HEK293T (cell line): Measurements from ENCODE around the gene DNAJC10.
A peak's percentile ranks its signal among the peaks of the same experiment; 100 is the strongest.
"Not testable (repeated sequence)": the region's sequence is repeated elsewhere in the genome, so short reads cannot be mapped to it uniquely, and the experiment has no call there.

Source experiments
- CTCF ChIA-PET: fragments of 350-600 bp; formaldehyde crosslinking; extraction: SDS; loops from one replicate; lab custom pipeline; 2021; ENCODE audit warnings: antibody characterized with exemption, inconsistent platforms; lab: Yijun Ruan, JAX
- POLR2A ChIA-PET: fragments of 350-600 bp; formaldehyde crosslinking; extraction: SDS; loops from one replicate; lab custom pipeline; 2020; ENCODE audit warnings: antibody characterized with exemption, inconsistent platforms; lab: Yijun Ruan, JAX
- DNase-seq: peaks from one replicate; pipeline ENCODE4 v3.0.0; 2012; ENCODE audit warnings: mixed read lengths; ENCODE audit errors: extremely low spot score
- ARNT ChIP-seq: fragments of 450-650 bp; IDR thresholded peaks from 2 replicates; pipeline ENCODE4 v1.6.1; 2017; ENCODE audit warnings: mild to moderate bottlenecking
- BHLHE40 ChIP-seq: fragments of 450-650 bp; IDR thresholded peaks from 2 replicates; pipeline ENCODE4 v1.6.1; 2016; ENCODE audit warnings: mild to moderate bottlenecking, moderate library complexity, borderline replicate concordance
- CTBP1 ChIP-seq: fragments of 450-650 bp; IDR thresholded peaks from 2 replicates; pipeline ENCODE4 v1.6.1; 2016; ENCODE audit warnings: borderline replicate concordance
- ELF4 ChIP-seq: fragments of 450-650 bp; IDR thresholded peaks from 2 replicates; pipeline ENCODE4 v1.6.1; 2017; ENCODE audit warnings: antibody characterized with exemption
- FOXA1 ChIP-seq: fragments of 450-650 bp; IDR thresholded peaks from 2 replicates; pipeline ENCODE4 v1.6.1; 2016; ENCODE audit warnings: mild to moderate bottlenecking
- FOXK2 ChIP-seq: fragments of 450-650 bp; IDR thresholded peaks from 2 replicates; pipeline ENCODE4 v1.6.1; 2016; ENCODE audit warnings: mild to moderate bottlenecking
- FOXM1 ChIP-seq: fragments of 450-650 bp; IDR thresholded peaks from 2 replicates; pipeline ENCODE4 v1.6.1; 2017; ENCODE audit warnings: mild to moderate bottlenecking, borderline replicate concordance
- HDGF ChIP-seq: fragments of 450-650 bp; IDR thresholded peaks from 2 replicates; pipeline ENCODE4 v1.6.1; 2017; ENCODE audit warnings: antibody characterized with exemption, borderline replicate concordance
- L3MBTL2 ChIP-seq: fragments of 450-650 bp; conservative IDR thresholded peaks from 2 replicates; pipeline ENCODE4 v1.6.1; 2016; ENCODE audit warnings: mild to moderate bottlenecking
- LEF1 ChIP-seq: fragments of 450-650 bp; IDR thresholded peaks from 2 replicates; pipeline ENCODE4 v1.6.1; 2017; ENCODE audit warnings: mild to moderate bottlenecking, borderline replicate concordance
- NFRKB ChIP-seq: fragments of 450-650 bp; IDR thresholded peaks from 2 replicates; pipeline ENCODE4 v1.6.1; 2016; ENCODE audit warnings: mild to moderate bottlenecking, moderate library complexity
- SP1 ChIP-seq: fragments of 450-650 bp; IDR thresholded peaks from 2 replicates; pipeline ENCODE4 v1.6.1; 2017
- SUZ12 ChIP-seq: fragments of 450-650 bp; IDR thresholded peaks from 2 replicates; pipeline ENCODE4 v1.6.1; 2016; ENCODE audit warnings: mild to moderate bottlenecking
- TARDBP ChIP-seq: fragments of 450-650 bp; IDR thresholded peaks from 2 replicates; pipeline ENCODE4 v1.6.1; 2016
- ZNF384 ChIP-seq: fragments of 450-650 bp; IDR thresholded peaks from 2 replicates; pipeline ENCODE4 v1.6.1; 2016
- TF ChIP-seq, protein P1 (sequence below): fragments of 450-650 bp; IDR thresholded peaks from 2 replicates; pipeline ENCODE4 v1.6.1; 2016

DNAJC10 gene

DNA sequence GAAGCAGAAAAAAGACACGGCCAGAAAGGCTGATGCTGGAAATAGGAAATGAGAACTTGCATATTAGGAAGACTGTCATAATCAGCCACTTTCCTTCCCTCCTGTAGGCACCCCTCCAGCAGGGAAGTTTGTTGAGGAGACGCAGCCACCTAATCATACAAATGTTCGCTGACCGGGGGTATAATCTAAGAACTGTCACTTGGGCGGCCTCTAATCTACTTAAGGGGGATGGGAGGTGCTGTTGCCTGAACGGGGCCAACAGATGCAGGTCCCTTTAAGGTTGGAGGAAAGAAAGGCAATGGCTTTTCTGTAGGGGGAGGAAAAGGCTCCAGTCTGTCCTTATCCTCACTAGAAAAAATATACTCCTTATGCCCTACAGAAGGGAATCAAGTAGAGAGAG is 50.6 kb downstream of the DNAJC10 start:
- no peak for TF ChIP-seq BHLHE40
- no peak for TF ChIP-seq SUZ12
- no peak for TF ChIP-seq FOXM1
- no peak for TF ChIP-seq CTBP1
- no peak for TF ChIP-seq SP1
- no peak for TF ChIP-seq LEF1
- TF ChIP-seq ARNT, result no peak
- TF ChIP-seq L3MBTL2, result no peak
- POLR2A ChIA-PET, result no interaction called here
- no peak for DNase-seq
- CTCF ChIA-PET, result interaction anchor here (1.3 kb wide), 1 partner anchor 13 kb away, joined by 4 read pairs; no protein-coding TSS in a partner anchor

DNA sequence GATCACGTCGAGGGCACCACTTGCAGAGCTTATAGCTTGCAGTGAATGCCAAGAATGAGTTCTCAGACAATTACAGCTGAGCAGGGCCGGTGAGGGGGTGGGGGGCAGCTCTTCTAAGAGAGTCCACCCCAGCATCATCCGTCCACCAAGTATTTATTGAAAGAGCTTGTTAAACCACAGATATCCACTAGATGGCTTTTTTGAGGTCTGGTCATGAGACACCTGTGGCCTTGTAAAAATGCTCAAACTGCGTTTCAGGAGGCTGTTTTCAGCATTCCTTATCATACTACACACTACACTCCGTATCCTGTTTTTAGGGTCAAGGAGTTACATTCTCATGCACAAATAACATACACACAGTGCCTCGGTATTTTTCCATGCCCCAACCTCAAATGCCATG is 51.5 kb downstream of the DNAJC10 start:
- TF ChIP-seq SUZ12, result no peak
- no peak for TF ChIP-seq ELF4
- no peak for TF ChIP-seq NFRKB
- no peak for TF ChIP-seq LEF1
- TF ChIP-seq FOXA1, result no peak
- no peak for TF ChIP-seq L3MBTL2
- TF ChIP-seq, protein P1, sequence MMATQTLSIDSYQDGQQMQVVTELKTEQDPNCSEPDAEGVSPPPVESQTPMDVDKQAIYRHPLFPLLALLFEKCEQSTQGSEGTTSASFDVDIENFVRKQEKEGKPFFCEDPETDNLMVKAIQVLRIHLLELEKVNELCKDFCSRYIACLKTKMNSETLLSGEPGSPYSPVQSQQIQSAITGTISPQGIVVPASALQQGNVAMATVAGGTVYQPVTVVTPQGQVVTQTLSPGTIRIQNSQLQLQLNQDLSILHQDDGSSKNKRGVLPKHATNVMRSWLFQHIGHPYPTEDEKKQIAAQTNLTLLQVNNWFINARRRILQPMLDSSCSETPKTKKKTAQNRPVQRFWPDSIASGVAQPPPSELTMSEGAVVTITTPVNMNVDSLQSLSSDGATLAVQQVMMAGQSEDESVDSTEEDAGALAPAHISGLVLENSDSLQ, result no peak
- TF ChIP-seq HDGF, result no peak
- TF ChIP-seq FOXM1, result no peak
- no peak for TF ChIP-seq TARDBP
- TF ChIP-seq CTBP1, result no peak
- no peak for TF ChIP-seq BHLHE40
- TF ChIP-seq FOXK2, result no peak
- TF ChIP-seq ZNF384, result no peak
- no peak for TF ChIP-seq ARNT
- TF ChIP-seq SP1, result no peak
- POLR2A ChIA-PET, result no interaction called here
- CTCF ChIA-PET, result interaction anchor here (0.6 to 1.8 kb wide), 8 partner anchors 8 to 212 kb away, joined by 3 to 8 read pairs (median 4); no protein-coding TSS in a partner anchor
- peak; percentile 29 for DNase-seq

DNA sequence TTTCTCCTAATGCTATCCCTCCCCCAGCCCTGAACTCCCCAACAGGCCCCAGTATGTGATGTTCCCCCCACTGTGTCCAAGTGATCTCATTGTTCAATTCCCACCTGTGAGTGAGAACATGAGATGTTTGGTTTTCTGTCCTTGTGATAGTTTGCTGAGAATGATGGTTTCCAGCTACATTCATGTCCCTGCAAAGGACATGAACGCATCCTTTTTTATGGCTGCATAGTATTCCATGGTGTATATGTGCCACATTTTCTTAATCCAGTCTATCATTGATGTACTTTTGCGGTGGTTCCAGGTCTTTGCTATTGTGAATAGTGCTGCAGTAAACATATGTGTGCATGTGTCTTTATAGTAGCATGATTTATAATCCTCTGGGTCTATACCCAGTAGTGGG is 52.9 kb downstream of the DNAJC10 start:
- DNase-seq, CTCF ChIA-PET, POLR2A ChIA-PET: not testable (repeated sequence)

DNA sequence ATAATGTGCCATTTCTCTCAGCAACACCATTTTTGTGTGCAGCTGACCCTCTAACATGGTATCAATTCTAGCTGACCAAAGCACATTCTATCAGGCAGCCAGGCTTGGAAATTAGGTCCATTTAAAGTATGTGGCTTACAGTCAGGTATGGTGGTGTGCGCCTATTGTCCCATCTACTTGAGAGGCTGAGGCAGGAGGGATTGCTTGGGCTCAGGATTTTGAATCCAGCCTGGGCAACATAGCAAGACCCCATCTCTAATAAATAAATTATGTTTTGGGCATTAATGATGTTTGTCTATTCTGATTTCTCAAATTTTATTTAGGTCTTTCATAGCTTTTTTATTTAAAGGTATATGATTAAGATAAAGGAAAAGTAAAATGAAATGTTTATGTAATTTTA is 63.3 kb downstream of the DNAJC10 start:
- CTCF ChIA-PET, result interaction anchor here (1.9 kb wide), 1 partner anchor 12 kb away, joined by 5 read pairs; no protein-coding TSS in a partner anchor
- TF ChIP-seq ELF4 (no peak), LEF1 (no peak), FOXK2 (no peak), L3MBTL2 (no peak)
- TF ChIP-seq, protein P1, result no peak
- POLR2A ChIA-PET, result no interaction called here
- no peak for DNase-seq

DNA sequence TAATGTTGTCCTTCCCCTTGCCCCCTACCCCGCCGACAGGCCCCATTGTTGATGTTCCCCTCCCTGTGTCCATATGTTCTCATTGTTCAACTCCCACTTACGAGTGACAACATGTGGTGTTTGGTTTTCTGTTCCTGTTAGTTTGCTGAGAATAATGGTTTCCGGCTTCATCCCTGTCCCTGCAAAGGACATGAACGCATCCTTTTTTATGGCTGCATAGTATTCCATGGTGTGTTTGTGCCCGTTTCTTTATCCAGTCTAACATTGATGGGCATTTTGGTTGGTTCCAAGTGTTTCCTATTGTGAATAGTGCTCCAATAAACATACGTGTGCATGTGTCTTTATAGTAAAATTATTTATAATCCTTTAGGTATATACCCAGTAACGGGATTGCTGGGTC is 65.0 kb downstream of the DNAJC10 start:
- CTCF ChIA-PET, POLR2A ChIA-PET, DNase-seq: not testable (repeated sequence)

DNA sequence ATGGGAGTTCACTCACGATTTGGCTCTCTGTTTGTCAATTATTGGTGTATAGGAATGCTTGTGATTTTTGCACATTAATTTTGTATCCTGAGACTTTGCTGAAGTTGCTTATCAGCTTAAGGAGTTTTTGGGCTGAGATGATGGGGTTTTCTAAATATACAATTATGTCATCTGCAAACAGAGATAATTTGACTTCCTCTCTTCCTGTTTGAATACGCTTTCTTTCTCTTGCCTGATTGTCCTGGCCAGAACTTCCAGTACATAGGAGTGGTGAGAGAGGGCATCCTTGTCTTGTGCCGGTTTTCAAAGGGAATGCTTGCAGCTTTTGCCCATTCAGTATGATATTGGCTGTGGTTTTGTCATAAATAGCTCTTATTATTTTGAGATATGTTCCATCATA is 66.6 kb downstream of the DNAJC10 start:
- POLR2A ChIA-PET, DNase-seq: not testable (repeated sequence)
- CTCF ChIA-PET, result interaction anchor here (0.9 kb wide), 1 partner anchor 15 kb away, joined by 4 read pairs; no protein-coding TSS in a partner anchor

DNA sequence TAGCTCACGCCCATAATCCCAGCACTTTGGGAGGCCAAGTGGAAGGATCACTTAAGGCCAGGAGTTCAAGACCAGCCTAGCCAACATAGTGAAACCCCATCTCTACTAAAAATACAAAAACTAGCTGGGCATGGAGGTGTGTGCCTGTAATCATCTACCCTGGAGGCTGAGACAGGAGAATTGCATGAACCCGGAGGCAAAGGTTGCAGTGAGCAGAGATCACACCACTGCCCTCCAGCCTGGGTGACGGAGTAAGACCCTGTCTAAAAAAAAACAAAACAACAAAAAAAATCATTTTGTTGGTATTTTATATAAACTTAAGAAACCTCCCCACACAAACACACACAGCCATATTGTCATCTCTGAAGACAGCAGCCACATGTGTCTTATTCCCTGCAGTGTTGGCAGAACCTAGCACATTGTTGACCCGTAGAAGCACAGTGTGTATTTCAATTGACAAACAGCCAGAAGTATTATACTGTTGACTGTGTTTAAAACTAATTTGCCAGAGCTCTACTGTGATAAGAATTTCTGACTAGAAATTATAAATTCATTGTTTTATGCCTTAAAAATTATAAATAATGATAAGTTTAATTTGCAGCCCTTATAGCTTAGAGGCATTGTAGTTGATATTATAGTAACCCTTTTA is 68.1 kb downstream of the DNAJC10 start:
- TF ChIP-seq TARDBP (no peak), ARNT (no peak), FOXK2 (no peak), FOXA1 (no peak), SUZ12 (no peak), ELF4 (no peak), BHLHE40 (no peak), LEF1 (no peak), SP1 (no peak), L3MBTL2 (no peak)
- TF ChIP-seq, protein P1, result no peak
- no peak for DNase-seq
- ChIA-PET POLR2A (no interaction called here), CTCF (interaction anchor here (0.9 to 1.3 kb wide), 2 partner anchors 35 to 84 kb away, joined by 3 to 4 read pairs; no protein-coding TSS in a partner anchor)
